GM12892 (cell line): ENCODE data around the gene VPS37D.
"Not testable (repeated sequence)": the region's sequence is repeated elsewhere in the genome, so short reads cannot be mapped to it uniquely, and the experiment has no call there.

ENCODE experiments used
- DNase-seq: peaks from one replicate; pipeline ENCODE4 v3.0.0; 2011; ENCODE audit not compliant: insufficient read length
- FAIRE-seq: peaks from 2 replicates; lab custom pipeline; 2011; peaks lifted over from hg19 to GRCh38; lab: Jason Lieb, UNC
- POLR2A ChIP-seq: IDR thresholded peaks from 2 replicates; pipeline ENCODE4 v1.6.1; 2011; ENCODE audit warnings: low read depth, low read length, control low read depth
- POLR2AphosphoS5 ChIP-seq: IDR thresholded peaks from 2 replicates; pipeline ENCODE4 v1.6.1; 2011; ENCODE audit warnings: low read depth, low read length, control low read depth
- TAF1 ChIP-seq: IDR thresholded peaks from 2 replicates; pipeline ENCODE4 v1.6.1; 2011; ENCODE audit warnings: low read depth, mild to moderate bottlenecking, control low read depth, low read length, borderline replicate concordance

The VPS37D gene

DNA sequence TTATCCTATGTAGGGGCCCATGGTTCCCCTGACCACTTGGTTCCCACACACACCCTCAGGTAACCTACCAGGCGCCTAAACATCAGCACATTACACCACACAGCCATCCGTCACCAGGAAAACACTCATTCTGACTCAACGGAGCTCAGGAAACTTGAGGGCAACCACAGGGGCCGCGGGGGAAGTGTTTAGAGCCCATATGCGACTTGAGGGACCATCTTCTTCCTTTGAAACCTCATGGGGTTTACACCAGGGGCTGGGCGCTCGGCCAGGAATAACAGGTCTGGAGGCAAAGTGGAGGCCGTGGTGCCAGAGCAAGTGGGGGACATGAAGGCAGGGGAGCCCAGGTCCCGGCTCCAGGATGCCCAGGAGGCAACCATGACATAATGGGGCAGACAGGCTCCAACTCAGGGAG lies 50.4 kb downstream of the VPS37D start:
- DNase-seq (no peak), FAIRE-seq (no peak)
- TF ChIP-seq TAF1 (no peak), POLR2AphosphoS5 (no peak), POLR2A (no peak)

DNA sequence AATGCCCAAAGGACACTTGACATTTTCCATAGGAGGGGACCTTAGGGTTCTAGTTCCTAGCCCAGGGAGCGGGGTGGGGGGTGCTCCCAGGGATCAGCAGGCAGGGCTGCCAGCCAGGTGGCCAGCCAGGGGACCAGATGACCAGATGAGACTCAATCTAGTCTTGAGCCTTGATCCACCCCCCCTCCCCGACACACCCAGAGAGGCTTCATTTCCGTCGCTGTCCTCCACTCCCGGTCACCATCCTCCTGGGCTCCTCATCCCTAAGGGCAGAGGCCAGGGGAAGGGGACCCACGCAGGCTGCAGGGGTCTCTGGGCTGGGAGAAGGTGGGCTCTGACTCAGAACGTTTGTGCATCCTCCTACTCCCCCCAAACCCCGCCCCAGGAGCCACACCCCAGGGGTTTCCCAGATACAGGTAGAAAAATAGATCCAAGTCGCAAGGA lies 50.8 kb downstream of the VPS37D start:
- no peak for FAIRE-seq
- no peak for TF ChIP-seq TAF1
- no peak for TF ChIP-seq POLR2A
- no peak for TF ChIP-seq POLR2AphosphoS5
- no peak for DNase-seq

DNA sequence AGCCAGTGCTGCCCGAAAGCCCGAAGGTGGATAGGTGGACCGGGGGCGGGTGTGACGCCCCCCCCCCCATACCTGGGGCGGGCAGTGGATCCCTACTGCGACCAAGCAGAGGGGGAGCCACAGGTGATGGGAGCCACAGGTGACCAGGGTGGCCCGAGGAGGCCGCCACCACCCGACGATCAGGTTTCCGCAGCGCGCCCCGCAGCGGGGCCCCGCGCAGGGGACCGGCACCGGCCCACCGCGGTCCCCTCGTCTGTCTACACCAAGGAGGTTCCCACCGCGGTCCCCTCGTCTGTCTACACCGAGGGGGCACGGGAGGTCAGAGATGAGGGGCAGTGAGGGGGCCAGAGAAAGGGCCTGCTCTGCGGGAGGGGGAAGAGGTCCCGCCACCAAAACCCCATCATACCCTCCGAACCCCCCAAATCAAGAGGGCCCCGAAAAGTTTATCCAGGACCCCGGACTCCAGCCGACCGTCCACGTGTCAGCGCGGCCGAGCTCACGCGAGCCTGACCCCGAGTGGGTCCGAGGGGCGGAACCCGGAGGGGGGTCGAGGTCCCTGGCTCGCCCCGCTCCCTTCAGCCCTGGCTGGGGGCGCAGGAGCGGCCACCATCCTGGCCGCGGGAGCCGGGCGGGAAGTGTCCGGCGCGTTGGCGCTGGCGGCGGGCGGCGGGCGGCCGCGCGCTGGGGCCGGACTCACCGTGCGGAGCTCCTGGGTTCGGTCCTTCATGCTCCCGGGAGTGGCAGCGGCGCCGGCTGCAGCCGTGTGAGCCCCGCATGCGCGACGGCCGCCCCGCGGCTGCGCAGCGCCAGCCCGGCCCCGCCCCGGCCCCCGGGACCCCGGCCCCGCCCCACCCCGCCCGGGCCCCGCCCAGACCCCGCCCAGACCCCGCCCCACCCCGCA lies 51.5 kb downstream of the VPS37D start, which contains the start of gene STX1A:
TSS of gene STX1A (minus strand) at position 765 of the 901 bp plus-strand sequence. CDS start at position 727, 38 bp downstream.
- peak; percentile 24; the same call in 1 of the 2 replicates for TF ChIP-seq POLR2A
- no peak for TF ChIP-seq TAF1
- TF ChIP-seq POLR2AphosphoS5, result no peak
- DNase-seq (peak; percentile 89), FAIRE-seq (peak; percentile 30)

DNA sequence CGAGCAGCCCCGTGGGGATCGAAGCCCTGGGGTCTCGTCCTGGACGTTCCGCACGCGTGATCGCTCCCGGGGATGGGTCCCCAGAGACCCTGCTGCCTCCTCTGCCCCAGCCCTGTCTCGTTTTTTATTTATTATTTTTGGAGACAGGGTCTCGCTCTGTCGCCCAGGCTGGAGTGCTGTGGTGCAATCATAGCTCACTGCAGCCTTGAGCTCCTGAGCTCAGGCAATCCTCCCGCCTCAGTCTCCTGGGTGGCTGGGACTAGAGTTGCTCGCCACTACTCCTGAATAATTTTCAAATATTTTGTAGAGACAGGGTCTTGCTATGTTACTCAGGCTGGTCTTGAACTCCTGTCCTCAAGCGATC lies 52.2 kb downstream of the VPS37D start:
- DNase-seq (no peak), FAIRE-seq (no peak)
- TF ChIP-seq TAF1 (no peak), POLR2A (no peak), POLR2AphosphoS5 (no peak)

DNA sequence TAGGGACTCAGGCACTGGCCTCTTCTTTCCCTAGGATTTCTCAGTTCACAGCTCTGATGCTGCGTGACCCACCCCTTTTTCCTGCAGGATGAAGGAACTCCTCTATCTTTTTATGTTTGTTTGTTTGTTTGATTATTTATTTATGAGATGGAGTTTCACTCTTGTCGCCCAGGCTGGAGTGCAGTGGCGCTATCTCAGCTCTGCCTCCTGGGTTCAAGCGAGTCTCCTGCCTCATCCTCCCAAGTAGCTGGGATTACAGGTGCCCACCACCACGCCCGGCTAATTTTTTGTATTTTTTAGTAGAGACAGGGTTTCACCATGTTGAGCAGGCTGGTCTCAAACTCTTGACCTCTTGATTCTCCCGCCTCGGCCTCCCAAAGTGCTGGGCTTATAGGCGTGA lies 52.8 kb downstream of the VPS37D start:
- not testable (repeated sequence) for FAIRE-seq, DNase-seq

DNA sequence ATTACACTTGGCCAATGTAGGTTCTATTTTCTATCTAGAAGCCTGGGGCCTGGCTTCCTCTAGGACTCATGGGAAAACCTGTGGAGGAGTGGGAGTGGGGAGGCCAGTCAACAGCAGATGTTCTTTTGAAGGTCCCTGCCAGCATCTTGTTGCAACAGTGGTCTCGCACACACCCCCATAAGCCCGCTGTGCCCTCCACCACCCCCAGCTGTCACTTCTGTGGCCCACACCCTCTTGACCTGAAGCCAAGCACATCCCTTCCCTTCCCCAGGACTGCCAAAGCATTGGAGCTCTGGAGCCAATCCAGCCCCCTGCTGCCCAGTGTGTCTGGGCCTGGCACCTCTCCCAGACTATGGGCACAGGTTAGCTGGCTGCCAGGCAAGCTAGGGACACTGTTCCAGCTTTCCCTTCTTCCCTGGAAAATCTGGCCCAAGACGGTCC lies 53.8 kb downstream of the VPS37D start:
- no peak for TF ChIP-seq POLR2AphosphoS5
- TF ChIP-seq POLR2A, result no peak
- TF ChIP-seq TAF1, result no peak
- no peak for DNase-seq
- no peak for FAIRE-seq
